Heart right ventricle (tissue), 16 donors: ENCODE data around the gene TBC1D4. TPM values are rescaled to one million over a fixed set of nuclear protein-coding genes. Genes with fewer than 3 reads are reported as not detected.

Source experiments
- ATAC-seq, 8 donors: fragments of 200-7000 bp; cut with Tn5 transposase; one replicate each; pipeline ENCODE4 v1.9.1; 2020; ENCODE audit warnings: mild to moderate bottlenecking in 8 of 8, moderate library complexity in 8 of 8, moderate number of reproducible peaks in 1 of 8
- DNase-seq, 2 donors: peaks; one replicate each; pipeline ENCODE4 v3.0.0-alpha.2; 2020
- H3K27ac ChIP-seq, 10 donors: fragments of 200-600 bp; sonication (generic) in 2 of 10; one replicate each; pipeline versions ENCODE4 v1.5.0 to v1.8.0; 2020 to 2022; ENCODE audit warnings: mild to moderate bottlenecking in 3 of 10
- H3K27me3 ChIP-seq, 7 donors: fragments of 200-600 bp; one replicate each; pipeline ENCODE4 v1.8.0; 2021 to 2022; ENCODE audit warnings: mild to moderate bottlenecking in 2 of 7
- H3K36me3 ChIP-seq, 9 donors: fragments of 200-600 bp; sonication (generic) in 1 of 9; one replicate each; pipeline versions ENCODE4 v1.5.0 to v1.8.0; 2020 to 2022; ENCODE audit warnings: mild to moderate bottlenecking in 2 of 9
- H3K4me1 ChIP-seq, 9 donors: fragments of 200-600 bp; sonication (generic) in 1 of 9; one replicate each; pipeline versions ENCODE4 v1.5.0 to v1.8.0; 2020 to 2022; ENCODE audit warnings: mild to moderate bottlenecking in 4 of 9
- H3K4me3 ChIP-seq, 10 donors: fragments of 200-600 bp; sonication (generic) in 2 of 10; one replicate each; pipeline versions ENCODE4 v1.5.0 to v1.8.0; 2020 to 2022; ENCODE audit warnings: mild to moderate bottlenecking in 7 of 10, moderate library complexity in 2 of 10
- H3K9me3 ChIP-seq, 11 donors: fragments of 200-600 bp in 10 of 11; sonication (generic) in 2 of 11; one replicate each; pipeline versions ENCODE4 v1.5.0 to v1.8.0; 2013 to 2022; ENCODE audit warnings: mild to moderate bottlenecking in 2 of 11, control low read depth in 1 of 11, moderate library complexity in 1 of 11
- CTCF ChIP-seq, 9 donors: fragments of 200-600 bp; sonication (generic) in 2 of 9; IDR thresholded peaks; one replicate each; pipeline versions ENCODE4 v1.5.0 to v1.8.0; 2021 to 2022; ENCODE audit warnings: antibody characterized with exemption in 9 of 9, mild to moderate bottlenecking in 5 of 9, moderate library complexity in 1 of 9
- WGBS, 2 donors: extraction: QIAGEN DNeasy Blood & Tissue Kit; methylation state at CpG; one replicate each; pipeline ENCODE4 v1.1.7; 2013; ENCODE audit warnings: inconsistent platforms in 1 of 2; 5-methylcytosine and 5-hydroxymethylcytosine counted together
- intact Hi-C, 10 donors: fragments of 100-400 bp; cut with DNase I; formaldehyde crosslinking; loops; one replicate each; pipeline versions ENCODE4 v1.11.1 to v1.14.2; 2022
- polyA plus RNA-seq, 2 donors: library from polyadenylated mRNA; stranded (reverse); fragments of 200-250 nt; gene quantifications; one replicate each; pipeline ENCODE4 v1.2.3, GENCODE V29; 2013
- total RNA-seq, 10 donors: library from RNA; stranded (reverse); fragmentation: NEBNext Ultra II Directional in 3 of 10; extraction: Animal tissue kit (Norgen Biotek cat#: 25700) in 3 of 10; gene quantifications; one replicate each; pipeline versions ENCODE4 v1.2.1 to v1.2.4, GENCODE V29; 2021 to 2023
- donor health status: Arrhythmogenic right ventricular cardiomyopathy.
- donor health status: ischemic (EF 13 %, LVEDD 7.1; RV severe dilation, severe dysfunction).
- donor health status: healthy with polysubstance abuse.
- donor health status: DM: no; HTN: yes; CAD: no.
- donor health status: DM: no; HTN: no; CAD: no.
- donor health status: ischemic (EF 25% LVEDD 6.9; RV normal size, moderate dysfunction).
- donor health status: ischemic (EF 25% LVEDD 5.7; RV mildly dilated, moderate dysfunction).
- donor health status: healthy.
- donor health status: DM: yes; HTN: yes; CAD: no.
- donor health status: Ischemic cardiomyopathy.
- donor health status: ischemic (EF 35%, LVEDD 5.7; RV mildly dilated, moderate dysfunction).
- donor health status: nonischemic (EF 11% LVEDD 7.7; RV severe dilation, severe dysfunction).
- donor health status: DM: yes; HTN: yes; CAD: no.
- donor health status: PGD.
- donor health status: ischemic (EF 29% LVEDD 5.4; RV normal size, mild dysfunction).
- donor health status: nonischemic (EF 23%, LVEDD 6.1; RV moderate dilation, normal function).

Gene TBC1D4
- total and polyA plus RNA-seq, 12 donors = 10.1 to 124 (median 93.5) TPM

GRCh38 chr13:75327135-75327510, 154.8 kb downstream of the TBC1D4 start:
- WGBS, 2 donors = 65 to 71% methylated on average over 3 of the region's 3 CpGs
- TF ChIP-seq CTCF (IDR thresholded peaks at IDR 0.05) = no peak
- Histone ChIP-seq H3K4me1 (peaks cover 0 to 45% (median 23%) of the 10 kb centered on the region in 9 donors), H3K4me3 (peak overlapping the region in 2 of 10 donors; percentile 35 to 36), H3K36me3 (peaks cover 0 to 30% (median 0%) of the 10 kb centered on the region in 9 donors), H3K27ac (peak overlapping the region in 7 of 10 donors; percentile 9 to 64 (median 40)), H3K9me3 (no peaks in the 10 kb centered on the region), H3K27me3 (no peaks in the 10 kb centered on the region)
- ATAC-seq = no peak
- intact Hi-C loops = no loop called here
- DNase-seq = no peak

- ATAC-seq (peak; percentile 57 to 90 (median 78)), DNase-seq (no peak)
- intact Hi-C loops = no loop called here
- peak overlapping the region in 6 of 10 donors; percentile 21 to 36 (median 31) for H3K4me3 ChIP-seq
- TF ChIP-seq CTCF (IDR thresholded peaks at IDR 0.05) = no peak
- H3K27me3 ChIP-seq = no peaks in the 10 kb centered on the region
- peaks cover 0 to 45% (median 23%) of the 10 kb centered on the region in 9 donors for H3K4me1 ChIP-seq
- WGBS, 2 donors = 25 to 28% methylated on average over 21 of the region's 21 CpGs
- peaks cover 0 to 35% (median 0%) of the 10 kb centered on the region in 9 donors for H3K36me3 ChIP-seq
- no peaks in the 10 kb centered on the region for H3K9me3 ChIP-seq
- peak overlapping the region in 8 of 10 donors; percentile 9 to 67 (median 43) for H3K27ac ChIP-seq
Observed at GRCh38 chr13:75326173-75327134, 155.5 kb downstream of the TBC1D4 start.

GRCh38 chr13:75325711-75326110, 156.3 kb downstream of the TBC1D4 start:
- no peak for TF ChIP-seq CTCF (IDR thresholded peaks at IDR 0.05)
- ATAC-seq = no peak
- H3K36me3 ChIP-seq = peaks cover 0 to 42% (median 0%) of the 10 kb centered on the region in 9 donors
- peak overlapping the region in 4 of 10 donors; percentile 21 to 36 (median 32) for H3K4me3 ChIP-seq
- H3K27ac ChIP-seq = peak overlapping the region in 4 of 10 donors; percentile 24 to 67 (median 52)
- no peak for DNase-seq
- no peaks in the 10 kb centered on the region for H3K27me3 ChIP-seq
- 74 to 77% methylated on average over 4 of the region's 4 CpGs for WGBS, 2 donors
- H3K9me3 ChIP-seq = no peaks in the 10 kb centered on the region
- intact Hi-C loops = no loop called here
- peaks cover 0 to 43% (median 23%) of the 10 kb centered on the region in 9 donors for H3K4me1 ChIP-seq

- Histone ChIP-seq H3K4me1 (peaks cover 2 to 33% (median 23%) of the 10 kb centered on the region in 9 donors), H3K36me3 (peaks cover 0 to 42% (median 0%) of the 10 kb centered on the region in 9 donors), H3K9me3 (no peaks in the 10 kb centered on the region), H3K27ac (peak overlapping the region in 2 of 10 donors; percentile 8 to 11), H3K4me3 (no peak overlapping the region), H3K27me3 (no peaks in the 10 kb centered on the region)
- TF ChIP-seq CTCF (IDR thresholded peaks at IDR 0.05) = no peak
- WGBS, 2 donors = 52 to 55% methylated on average over 1 of the region's 1 CpG
- ATAC-seq (no peak), DNase-seq (no peak)
- intact Hi-C loops = loop anchor here in 1 of 10 donors (1.0 kb wide), 1 partner anchor 85 kb away; no protein-coding TSS in a partner anchor
Observed at GRCh38 chr13:75324413-75324940, 157.5 kb downstream of the TBC1D4 start.
